Fibroblast of villous mesenchyme (primary cell): ENCODE data around the gene DPY30. TPM values are rescaled to one million over a fixed set of nuclear protein-coding genes. Genes with fewer than 3 reads are reported as not detected.

Source experiments
- DNase-seq: peaks from one replicate; pipeline ENCODE4 v3.0.0-alpha.2; 2010; ENCODE audit warnings: low read depth
- H3K4me3 ChIP-seq: 2 replicates; pipeline ENCODE4 v1.5.1; 2011; ENCODE audit warnings: low read depth, mild to moderate bottlenecking, low read length
- CTCF ChIP-seq: IDR thresholded peaks from 2 replicates; pipeline ENCODE4 v1.5.1; 2012; ENCODE audit warnings: low read depth, mild to moderate bottlenecking, low read length; ENCODE audit not compliant: insufficient read depth
- total RNA-seq: library from RNA; depleted of rRNA; stranded (reverse); fragments of >200 nt; gene quantifications from 2 replicates; pipeline ENCODE4 v1.2.3, GENCODE V29; 2012

DPY30 gene
- total RNA-seq, 1 donor = 63.9 TPM

- DNase-seq = no peak
- no peak for TF ChIP-seq CTCF
- no peak overlapping the region for H3K4me3 ChIP-seq
Observed at GRCh38 chr2:31983762-31984467, 55.7 kb downstream of the DPY30 start.

GRCh38 chr2:31980674-31981356 lies 58.8 kb downstream of the DPY30 start:
- peak; percentile 17 for TF ChIP-seq CTCF
- no peak overlapping the region for H3K4me3 ChIP-seq

GRCh38 chr2:31979956-31980355 lies 59.6 kb downstream of the DPY30 start:
- no peak for TF ChIP-seq CTCF
- no peak for DNase-seq

More at GRCh38 chr2:31980674-31981356, 58.8 kb downstream of the DPY30 start:
- DNase-seq = peak; percentile 52

GRCh38 chr2:31979018-31979417 lies 60.6 kb downstream of the DPY30 start:
- no peak for TF ChIP-seq CTCF
- no peak for DNase-seq

More at GRCh38 chr2:31979956-31980355, 59.6 kb downstream of the DPY30 start:
- H3K4me3 ChIP-seq = no peak overlapping the region

GRCh38 chr2:31978436-31978835 lies 61.2 kb downstream of the DPY30 start:
- no peak overlapping the region for H3K4me3 ChIP-seq
- DNase-seq = no peak
- no peak for TF ChIP-seq CTCF

More at GRCh38 chr2:31979018-31979417, 60.6 kb downstream of the DPY30 start:
- no peak overlapping the region for H3K4me3 ChIP-seq

Other genes with a start within 250 kb of the DPY30 start
- 34.8 and 47.1 TPM in 2 replicates for gene MEMO1, start 28.8 kb downstream of the DPY30 start, total RNA-seq
- 20.6 and 31.5 TPM in 2 replicates for gene SPAST, start 23.8 kb upstream of the DPY30 start, total RNA-seq
- 27.1 and 48.8 TPM in 2 replicates for gene SLC30A6, start 126.1 kb upstream of the DPY30 start, total RNA-seq
- not detected in 2 replicates for gene NLRC4, start 225.1 kb upstream of the DPY30 start, total RNA-seq
- 13.2 and 16.8 TPM in 2 replicates for gene YIPF4, start 238.1 kb upstream of the DPY30 start, total RNA-seq